ENCODE data around the gene CACNA1A.

CACNA1A gene

GRCh38 chr19:13284929-13285928 is 221.1 kb downstream of the CACNA1A start:
- TF ChIP-seq CTCF (IDR thresholded peaks at IDR 0.05; ENCODE audit: low read length, missing control alignments): no peak
- no peak for DNase-seq (ENCODE audit: low read depth)
- no peak overlapping the region for H3K4me3 ChIP-seq (replicated peaks; ENCODE audit: low read depth, low read length)

GRCh38 chr19:13283871-13284270 is 222.4 kb downstream of the CACNA1A start:
- no peak for TF ChIP-seq CTCF (IDR thresholded peaks at IDR 0.05; ENCODE audit: low read length, missing control alignments)
- H3K4me3 ChIP-seq (replicated peaks; ENCODE audit: low read depth, low read length): no peak overlapping the region
- no peak for DNase-seq (ENCODE audit: low read depth)

- no peak overlapping the region for H3K4me3 ChIP-seq (replicated peaks; ENCODE audit: low read depth, low read length)
- no peak for DNase-seq (ENCODE audit: low read depth)
- TF ChIP-seq CTCF (IDR thresholded peaks at IDR 0.05; ENCODE audit: low read length, missing control alignments): no peak
These were observed 223.7 kb downstream of the CACNA1A start for GRCh38 chr19:13282486-13283065.

GRCh38 chr19:13281567-13282291 is 224.6 kb downstream of the CACNA1A start:
- H3K4me3 ChIP-seq (replicated peaks; ENCODE audit: low read depth, low read length): no peak overlapping the region
- TF ChIP-seq CTCF (IDR thresholded peaks at IDR 0.05; ENCODE audit: low read length, missing control alignments): no peak
- no peak for DNase-seq (ENCODE audit: low read depth)

- H3K4me3 ChIP-seq (replicated peaks; ENCODE audit: low read depth, low read length): no peak overlapping the region
- DNase-seq (ENCODE audit: low read depth): peak; percentile 83
- peak; percentile 47 for TF ChIP-seq CTCF (IDR thresholded peaks at IDR 0.05; ENCODE audit: low read length, missing control alignments)
These were observed 229.0 kb downstream of the CACNA1A start for GRCh38 chr19:13277104-13277809.

GRCh38 chr19:13275016-13275722 is 231.1 kb downstream of the CACNA1A start:
- DNase-seq (ENCODE audit: low read depth): no peak
- H3K4me3 ChIP-seq (replicated peaks; ENCODE audit: low read depth, low read length): no peak overlapping the region
- TF ChIP-seq CTCF (IDR thresholded peaks at IDR 0.05; ENCODE audit: low read length, missing control alignments): no peak
